Neural progenitor cell (in vitro differentiated cells): ENCODE measurements around the gene CTNNA3. TPM values are rescaled to one million over a fixed set of nuclear protein-coding genes. Genes with fewer than 3 reads are reported as not detected.

Experiments used
- DNase-seq: peaks from one replicate; pipeline ENCODE4 v3.0.0-alpha.2; 2016; ENCODE audit warnings: low spot score
- H2AFZ ChIP-seq: fragments of 200-600 bp; sonication (generic); replicated peaks from 2 replicates; pipeline ENCODE4 v1.6.1; 2016; ENCODE audit warnings: antibody characterized with exemption
- H3F3A ChIP-seq: fragments of 200-600 bp; sonication (generic); 2 replicates; pipeline ENCODE4 v1.6.1; 2016; ENCODE audit warnings: antibody characterized with exemption, low read depth
- H3K27ac ChIP-seq: fragments of 200-600 bp; sonication (generic); 2 replicates; pipeline ENCODE4 v1.5.1; 2016; ENCODE audit warnings: mild to moderate bottlenecking
- H3K27me3 ChIP-seq: fragments of 200-600 bp; sonication (generic); 2 replicates; pipeline ENCODE4 v1.6.1; 2016; ENCODE audit warnings: mild to moderate bottlenecking, moderate library complexity
- H3K36me3 ChIP-seq: fragments of 200-600 bp; sonication (generic); 2 replicates; pipeline ENCODE4 v1.5.1; 2016
- H3K4me1 ChIP-seq: fragments of 200-600 bp; sonication (generic); 2 replicates; pipeline ENCODE4 v1.6.1; 2016; ENCODE audit warnings: mixed run types
- H3K4me2 ChIP-seq: fragments of 200-600 bp; sonication (generic); 2 replicates; pipeline ENCODE4 v1.6.1; 2016
- H3K4me3 ChIP-seq: fragments of 200-600 bp; sonication (generic); 2 replicates; pipeline ENCODE4 v1.5.1; 2016
- H3K79me2 ChIP-seq: fragments of 200-600 bp; sonication (generic); 2 replicates; pipeline ENCODE4 v1.6.1; 2016; ENCODE audit warnings: low read depth
- H3K9ac ChIP-seq: fragments of 200-600 bp; sonication (generic); 2 replicates; pipeline ENCODE4 v1.6.1; 2016
- H3K9me3 ChIP-seq: fragments of 200-600 bp; sonication (generic); 2 replicates; pipeline ENCODE4 v1.5.1; 2016; ENCODE audit warnings: low read depth
- H4K20me1 ChIP-seq: fragments of 200-600 bp; sonication (generic); 2 replicates; pipeline ENCODE4 v1.6.1; 2016; ENCODE audit warnings: low read depth
- H3K27ac Mint-ChIP-seq: 3 replicates; pipeline ENCODE4 v1.8.0; 2021; ENCODE audit warnings: mixed read lengths
- H3K27me3 Mint-ChIP-seq: 2 replicates; pipeline ENCODE4 v1.8.0; 2022; ENCODE audit warnings: low read depth, mild to moderate bottlenecking, inconsistent platforms, moderate library complexity, mixed read lengths; ENCODE audit not compliant: insufficient read depth
- H3K36me3 Mint-ChIP-seq: 3 replicates; pipeline ENCODE4 v1.8.0; 2021; ENCODE audit warnings: mixed read lengths
- H3K4me1 Mint-ChIP-seq: 3 replicates; pipeline ENCODE4 v1.8.0; 2021; ENCODE audit warnings: mixed read lengths
- H3K4me3 Mint-ChIP-seq: 3 replicates; pipeline ENCODE4 v1.8.0; 2021; ENCODE audit warnings: mild to moderate bottlenecking, moderate library complexity, mixed read lengths
- H3K9me3 Mint-ChIP-seq: 3 replicates; pipeline ENCODE4 v1.8.0; 2020; ENCODE audit warnings: mixed read lengths
- EZH2 ChIP-seq: fragments of 200-600 bp; sonication (generic); IDR thresholded peaks from 2 replicates; pipeline ENCODE4 v1.6.1; 2017; ENCODE audit warnings: antibody characterized with exemption, mild to moderate bottlenecking, moderate library complexity
- EZH2phosphoT487 ChIP-seq: fragments of 200-600 bp; sonication (generic); IDR thresholded peaks from 2 replicates; pipeline ENCODE4 v1.6.1; 2017; ENCODE audit warnings: antibody characterized with exemption
- total RNA-seq: library from RNA; depleted of rRNA; stranded (reverse); fragments of >200 nt; gene quantifications from 2 replicates; pipeline ENCODE4 v1.2.3, GENCODE V29; 2015; ENCODE audit warnings: low replicate concordance
- TF ChIP-seq, protein P1 (sequence below): fragments of 200-600 bp; sonication (generic); IDR thresholded peaks from 2 replicates; pipeline ENCODE4 v1.5.1; 2017; ENCODE audit warnings: antibody characterized with exemption, mild to moderate bottlenecking

Gene CTNNA3
- total RNA-seq, 1 donor from 2014 or later, result 12.9 TPM

DNA sequence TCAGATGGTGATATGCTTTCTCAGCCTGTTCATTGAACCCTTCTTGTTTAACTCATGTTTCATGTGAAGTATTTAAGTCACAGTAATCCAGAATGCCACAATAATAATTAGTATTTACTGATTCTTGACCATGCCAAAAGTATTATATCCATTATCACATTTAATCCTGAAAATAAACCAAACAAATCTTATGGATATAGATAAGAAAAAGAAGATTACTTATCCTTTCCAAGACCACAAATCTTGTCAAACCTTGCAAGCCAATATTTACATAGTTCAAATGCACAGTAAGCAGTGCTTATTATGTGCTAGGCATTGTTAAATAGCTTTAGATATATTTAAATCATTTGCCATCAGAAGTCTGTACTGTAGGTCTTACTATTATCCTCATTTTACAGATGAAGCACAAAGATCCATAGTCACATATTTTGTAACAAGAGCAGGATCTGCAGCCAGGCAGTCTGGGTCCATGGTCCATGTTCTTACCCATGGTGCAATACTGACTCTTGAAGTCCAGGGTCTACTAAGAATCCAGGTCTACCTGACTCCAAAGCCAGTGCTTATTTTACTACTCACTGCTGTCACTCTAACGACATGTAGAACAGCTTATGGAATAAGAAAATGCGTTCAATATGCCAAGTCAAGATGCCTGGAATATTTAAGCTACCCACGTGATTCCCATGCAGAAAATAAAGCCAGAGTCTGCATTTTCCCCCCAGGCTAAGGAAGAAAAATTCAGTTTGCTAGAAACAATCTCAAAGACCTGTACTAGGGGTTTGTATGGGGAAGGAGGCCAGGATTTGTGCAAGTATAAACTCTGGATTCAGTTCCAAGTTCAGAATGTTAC, 1755.0 kb downstream of the CTNNA3 start:
- DNase-seq, result no peak
- H3K36me3 ChIP-seq, result no peaks in the 10 kb centered on the region
- Mint-ChIP-seq H3K27me3 (peaks cover 2% of the 10 kb centered on the region), H3K27ac (no peak overlapping the region), H3K36me3 (no peaks in the 10 kb centered on the region), H3K9me3 (no peaks in the 10 kb centered on the region), H3K4me3 (no peak overlapping the region), H3K4me1 (no peaks in the 10 kb centered on the region)
- no peaks in the 10 kb centered on the region for H4K20me1 ChIP-seq
- H3F3A ChIP-seq, result no peaks in the 10 kb centered on the region
- no peaks in the 10 kb centered on the region for H3K4me1 ChIP-seq
- no peaks in the 10 kb centered on the region for H3K79me2 ChIP-seq
- H3K27ac ChIP-seq, result no peak overlapping the region
- H3K4me3 ChIP-seq, result no peak overlapping the region
- H3K27me3 ChIP-seq, result no peaks in the 10 kb centered on the region
- H3K9ac ChIP-seq, result no peak overlapping the region
- H3K9me3 ChIP-seq, result no peaks in the 10 kb centered on the region
- TF ChIP-seq EZH2 (no peak), EZH2phosphoT487 (no peak)
- TF ChIP-seq, protein P1, sequence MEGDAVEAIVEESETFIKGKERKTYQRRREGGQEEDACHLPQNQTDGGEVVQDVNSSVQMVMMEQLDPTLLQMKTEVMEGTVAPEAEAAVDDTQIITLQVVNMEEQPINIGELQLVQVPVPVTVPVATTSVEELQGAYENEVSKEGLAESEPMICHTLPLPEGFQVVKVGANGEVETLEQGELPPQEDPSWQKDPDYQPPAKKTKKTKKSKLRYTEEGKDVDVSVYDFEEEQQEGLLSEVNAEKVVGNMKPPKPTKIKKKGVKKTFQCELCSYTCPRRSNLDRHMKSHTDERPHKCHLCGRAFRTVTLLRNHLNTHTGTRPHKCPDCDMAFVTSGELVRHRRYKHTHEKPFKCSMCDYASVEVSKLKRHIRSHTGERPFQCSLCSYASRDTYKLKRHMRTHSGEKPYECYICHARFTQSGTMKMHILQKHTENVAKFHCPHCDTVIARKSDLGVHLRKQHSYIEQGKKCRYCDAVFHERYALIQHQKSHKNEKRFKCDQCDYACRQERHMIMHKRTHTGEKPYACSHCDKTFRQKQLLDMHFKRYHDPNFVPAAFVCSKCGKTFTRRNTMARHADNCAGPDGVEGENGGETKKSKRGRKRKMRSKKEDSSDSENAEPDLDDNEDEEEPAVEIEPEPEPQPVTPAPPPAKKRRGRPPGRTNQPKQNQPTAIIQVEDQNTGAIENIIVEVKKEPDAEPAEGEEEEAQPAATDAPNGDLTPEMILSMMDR, result no peak
- H2AFZ ChIP-seq, result no peak overlapping the region
- no peak overlapping the region for H3K4me2 ChIP-seq

DNA sequence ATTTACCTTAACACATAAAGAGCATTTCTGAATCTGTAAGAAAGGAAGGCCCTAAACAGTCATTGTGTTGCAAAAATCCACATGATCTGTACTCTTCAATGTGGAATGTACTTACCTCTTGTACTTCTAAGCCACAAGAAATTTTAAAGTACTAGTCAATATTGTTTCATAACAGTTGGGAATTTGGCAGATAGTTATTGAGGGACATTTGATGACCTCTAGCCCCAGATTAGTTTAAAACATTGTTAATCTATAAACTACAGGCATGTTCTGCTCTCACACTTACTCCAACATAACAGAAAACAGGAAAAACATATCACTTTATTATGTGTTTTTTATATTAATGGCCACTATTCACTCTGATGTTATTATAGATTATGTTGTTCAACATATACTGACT, 1755.9 kb downstream of the CTNNA3 start:
- no peaks in the 10 kb centered on the region for H3F3A ChIP-seq
- Mint-ChIP-seq H3K9me3 (no peaks in the 10 kb centered on the region), H3K4me1 (no peaks in the 10 kb centered on the region), H3K4me3 (no peak overlapping the region), H3K27me3 (peaks cover 2% of the 10 kb centered on the region), H3K27ac (no peak overlapping the region), H3K36me3 (no peaks in the 10 kb centered on the region)
- H3K4me1 ChIP-seq, result no peaks in the 10 kb centered on the region
- H3K27me3 ChIP-seq, result no peaks in the 10 kb centered on the region
- H3K79me2 ChIP-seq, result no peaks in the 10 kb centered on the region
- no peak overlapping the region for H2AFZ ChIP-seq
- H4K20me1 ChIP-seq, result no peaks in the 10 kb centered on the region
- no peaks in the 10 kb centered on the region for H3K36me3 ChIP-seq
- H3K4me2 ChIP-seq, result no peak overlapping the region
- no peak for DNase-seq
- TF ChIP-seq EZH2 (no peak), EZH2phosphoT487 (no peak)
- TF ChIP-seq, protein P1, result no peak
- H3K9ac ChIP-seq, result no peak overlapping the region
- H3K9me3 ChIP-seq, result no peaks in the 10 kb centered on the region
- H3K27ac ChIP-seq, result no peak overlapping the region
- H3K4me3 ChIP-seq, result no peak overlapping the region

GRCh38 chr10:65931291-65932070, 1764.5 kb downstream of the CTNNA3 start:
- no peaks in the 10 kb centered on the region for H3F3A ChIP-seq
- no peak overlapping the region for H3K4me2 ChIP-seq
- H3K9me3 ChIP-seq, result no peaks in the 10 kb centered on the region
- no peaks in the 10 kb centered on the region for H3K4me1 ChIP-seq
- H3K36me3 ChIP-seq, result no peaks in the 10 kb centered on the region
- no peaks in the 10 kb centered on the region for H4K20me1 ChIP-seq
- H3K27me3 ChIP-seq, result no peaks in the 10 kb centered on the region
- TF ChIP-seq EZH2, result no peak
- TF ChIP-seq EZH2phosphoT487, result no peak
- TF ChIP-seq, protein P1, result no peak
- H3K27ac Mint-ChIP-seq, result peak overlapping the region; percentile 15
- H3K27me3 Mint-ChIP-seq, result no peaks in the 10 kb centered on the region
- no peaks in the 10 kb centered on the region for H3K36me3 Mint-ChIP-seq
- H3K79me2 ChIP-seq, result no peaks in the 10 kb centered on the region
- no peak overlapping the region for H2AFZ ChIP-seq
- H3K9ac ChIP-seq, result no peak overlapping the region
- peaks cover 7% of the 10 kb centered on the region for H3K4me1 Mint-ChIP-seq
- no peak overlapping the region for H3K27ac ChIP-seq
- no peaks in the 10 kb centered on the region for H3K9me3 Mint-ChIP-seq
- DNase-seq, result peak; percentile 8
- H3K4me3 Mint-ChIP-seq, result no peak overlapping the region
- no peak overlapping the region for H3K4me3 ChIP-seq
